Gastrocnemius medialis (tissue), 4 donors: ENCODE measurements around the gene ZNF396. TPM values are rescaled to one million over a fixed set of nuclear protein-coding genes. Genes with fewer than 3 reads are reported as not detected.

ENCODE experiments used
- ATAC-seq, 2 donors: fragments of 150-250 bp; one replicate each; pipeline ENCODE4 v1.9.1; 2016
- DNase-seq, 2 donors: peaks; one replicate each; pipeline ENCODE4 v3.0.0-alpha.2; 2019
- H3K27ac ChIP-seq, 4 donors: fragments of 200-600 bp; sonication (generic); 1 replicate in 1 of 4; 2 replicates in 3 of 4; pipeline ENCODE4 v1.5.1; 2016 to 2018; ENCODE audit warnings: mild to moderate bottlenecking in 2 of 4, moderate library complexity in 1 of 4
- H3K27me3 ChIP-seq, 3 donors: fragments of 200-600 bp; sonication (generic) in 2 of 3; 1 replicate in 1 of 3; 2 replicates in 2 of 3; pipeline versions ENCODE4 v1.5.1 to v1.6.0; 2016 to 2019; ENCODE audit warnings: mild to moderate bottlenecking in 1 of 3, moderate library complexity in 1 of 3
- H3K36me3 ChIP-seq, 2 donors: fragments of 200-600 bp; sonication (generic) in 1 of 2; one replicate each; pipeline ENCODE4 v1.5.1; 2017 to 2018
- H3K4me1 ChIP-seq, 2 donors: fragments of 200-600 bp; sonication (generic) in 1 of 2; one replicate each; pipeline ENCODE4 v1.5.1; 2016 to 2017; ENCODE audit warnings: mild to moderate bottlenecking in 2 of 2
- H3K4me3 ChIP-seq, 4 donors: fragments of 200-600 bp; sonication (generic) in 3 of 4; 1 replicate in 1 of 4; 2 replicates in 3 of 4; pipeline ENCODE4 v1.5.1; 2016 to 2019; ENCODE audit warnings: mild to moderate bottlenecking in 2 of 4
- H3K9me3 ChIP-seq, 3 donors: fragments of 200-600 bp; sonication (generic) in 2 of 3; 1 replicate in 1 of 3; 2 replicates in 2 of 3; pipeline ENCODE4 v1.5.1; 2016 to 2019
- POLR2A ChIP-seq, 2 donors: fragments of 450-650 bp; IDR thresholded peaks; one replicate each; pipeline ENCODE4 v1.6.1; 2017; ENCODE audit warnings: antibody characterized with exemption in 2 of 2, mild to moderate bottlenecking in 2 of 2, moderate library complexity in 2 of 2
- in situ Hi-C, 4 donors: fragments of 200-750 bp; cut with MboI; loops; one replicate each; pipeline versions ENCODE4 v1.15.0 to v1.8.0; 2017; ENCODE audit warnings: low sequenced_read_pairs in 4 of 4
- intact Hi-C: fragments of 100-400 bp; cut with DNase I; formaldehyde crosslinking; loops from one replicate; pipeline ENCODE4 v1.15.1; 2023; ENCODE audit warnings: low total_unique reads
- total RNA-seq, 4 donors: library from RNA; depleted of rRNA; stranded (reverse); fragments of >200 nt; gene quantifications; one replicate each; pipeline versions ENCODE4 v1.1.0 to v1.2.3, GENCODE V29; 2016
- TF ChIP-seq, protein P1 (sequence below), 5 experiments: fragments of 450-650 bp in 3 of 5; fragments of 200-600 bp in 2 of 5; sonication (generic) in 2 of 5; IDR thresholded peaks in 4 of 5; conservative IDR thresholded peaks in 1 of 5; 1 replicate in 4 of 5; 2 replicates in 1 of 5; pipeline ENCODE4 v1.5.1; 2016 to 2019; ENCODE audit warnings: antibody characterized with exemption in 5 of 5, mild to moderate bottlenecking in 3 of 5, moderate library complexity in 3 of 5

The ZNF396 gene
- total RNA-seq, 4 donors from 2014 or later: 0.29 to 0.92 (median 0.63) TPM

DNA sequence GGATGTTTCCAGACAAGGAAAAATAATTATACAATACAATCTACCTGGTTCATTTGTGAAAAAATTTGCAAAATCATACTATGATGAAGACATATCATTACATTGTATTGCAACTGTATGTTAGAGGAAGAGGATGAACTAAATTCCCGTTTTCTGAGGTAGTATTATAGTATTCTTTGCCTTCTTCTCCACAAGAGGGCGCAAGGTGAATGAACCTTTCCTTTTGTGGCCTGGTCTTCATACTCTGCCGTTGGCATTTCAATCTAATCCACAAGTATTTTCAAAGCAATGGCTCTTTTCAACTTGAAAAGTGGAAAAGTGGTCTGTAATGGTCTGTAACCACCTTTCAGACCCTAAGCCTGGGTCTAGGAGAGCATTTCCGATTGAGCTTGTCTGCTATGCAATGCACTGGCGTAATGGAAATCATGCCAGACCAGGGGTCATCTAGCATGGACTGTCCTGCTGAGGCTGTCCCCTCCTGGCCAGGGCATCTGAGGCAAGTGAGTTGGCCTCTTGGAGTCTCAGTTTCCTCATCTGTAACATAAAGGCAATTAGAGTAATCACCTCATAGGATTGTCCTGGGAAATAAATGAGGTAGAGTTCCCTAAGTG lies 30.8 kb upstream of the ZNF396 start:
- H3K4me1 ChIP-seq: peaks cover 3% of the 10 kb centered on the region in 2 donors
- in situ Hi-C loops (loop anchor here in 3 of 4 donors (25.0 kb wide), 2 partner anchors 254 to 554 kb away; partner anchors contain the start of gene RMP24 (in 3 of the 3)), intact Hi-C loops (loop anchor here (1.0 to 10.0 kb wide), 2 partner anchors 177 to 542 kb away; partner anchors contain the start of gene GALNT1)
- no peak for TF ChIP-seq POLR2A (IDR thresholded peaks at IDR 0.05)
- TF ChIP-seq, protein P1, sequence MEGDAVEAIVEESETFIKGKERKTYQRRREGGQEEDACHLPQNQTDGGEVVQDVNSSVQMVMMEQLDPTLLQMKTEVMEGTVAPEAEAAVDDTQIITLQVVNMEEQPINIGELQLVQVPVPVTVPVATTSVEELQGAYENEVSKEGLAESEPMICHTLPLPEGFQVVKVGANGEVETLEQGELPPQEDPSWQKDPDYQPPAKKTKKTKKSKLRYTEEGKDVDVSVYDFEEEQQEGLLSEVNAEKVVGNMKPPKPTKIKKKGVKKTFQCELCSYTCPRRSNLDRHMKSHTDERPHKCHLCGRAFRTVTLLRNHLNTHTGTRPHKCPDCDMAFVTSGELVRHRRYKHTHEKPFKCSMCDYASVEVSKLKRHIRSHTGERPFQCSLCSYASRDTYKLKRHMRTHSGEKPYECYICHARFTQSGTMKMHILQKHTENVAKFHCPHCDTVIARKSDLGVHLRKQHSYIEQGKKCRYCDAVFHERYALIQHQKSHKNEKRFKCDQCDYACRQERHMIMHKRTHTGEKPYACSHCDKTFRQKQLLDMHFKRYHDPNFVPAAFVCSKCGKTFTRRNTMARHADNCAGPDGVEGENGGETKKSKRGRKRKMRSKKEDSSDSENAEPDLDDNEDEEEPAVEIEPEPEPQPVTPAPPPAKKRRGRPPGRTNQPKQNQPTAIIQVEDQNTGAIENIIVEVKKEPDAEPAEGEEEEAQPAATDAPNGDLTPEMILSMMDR (IDR thresholded peaks at IDR 0.05 in 4 of 5, conservative IDR thresholded peaks at IDR 0.05 in 1 of 5): peak; percentile 57 to 76 (median 65)
- H3K27me3 ChIP-seq: no peaks in the 10 kb centered on the region
- ATAC-seq: peak; percentile 85 to 96
- H3K27ac ChIP-seq: no peak overlapping the region
- no peaks in the 10 kb centered on the region for H3K36me3 ChIP-seq
- H3K9me3 ChIP-seq: no peaks in the 10 kb centered on the region
- no peak overlapping the region for H3K4me3 ChIP-seq
- peak; percentile 12 to 17 for DNase-seq

DNA sequence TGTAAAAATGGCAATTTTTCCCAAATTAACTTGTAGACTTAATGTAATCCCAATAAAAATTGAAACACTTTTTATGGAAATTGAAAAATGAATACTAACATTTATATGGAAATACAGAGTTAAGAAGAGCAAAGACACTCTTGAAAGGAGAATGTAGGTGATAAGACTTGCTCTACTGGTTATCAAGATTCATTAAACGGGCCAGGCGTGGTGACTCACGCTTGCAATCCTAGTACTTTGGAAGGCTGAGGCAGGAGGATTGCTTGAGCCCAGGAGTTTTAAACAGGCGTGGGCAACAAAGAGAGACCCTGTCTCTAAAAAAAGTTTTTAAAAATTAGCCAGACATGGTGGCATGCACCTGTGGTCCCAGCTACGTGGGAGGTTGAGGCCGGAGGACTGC lies 29.5 kb upstream of the ZNF396 start:
- intact Hi-C loops: loop anchor here (10.0 kb wide), 1 partner anchor 178 kb away; the partner anchor contains the start of gene GALNT1
- ATAC-seq (no peak), DNase-seq (no peak)
- H3K27me3 ChIP-seq: no peaks in the 10 kb centered on the region
- no peak overlapping the region for H3K4me3 ChIP-seq
- H3K9me3 ChIP-seq: no peaks in the 10 kb centered on the region
- no peak overlapping the region for H3K27ac ChIP-seq
- TF ChIP-seq POLR2A (IDR thresholded peaks at IDR 0.05): no peak
- TF ChIP-seq, protein P1 (IDR thresholded peaks at IDR 0.05 in 4 of 5, conservative IDR thresholded peaks at IDR 0.05 in 1 of 5): no peak
- in situ Hi-C loops: loop anchor here in 3 of 4 donors (25.0 kb wide), 2 partner anchors 256 to 556 kb away; partner anchors contain the start of gene RMP24 (in 3 of the 3)
- peaks cover 3% of the 10 kb centered on the region in 2 donors for H3K4me1 ChIP-seq
- H3K36me3 ChIP-seq: no peaks in the 10 kb centered on the region

DNA sequence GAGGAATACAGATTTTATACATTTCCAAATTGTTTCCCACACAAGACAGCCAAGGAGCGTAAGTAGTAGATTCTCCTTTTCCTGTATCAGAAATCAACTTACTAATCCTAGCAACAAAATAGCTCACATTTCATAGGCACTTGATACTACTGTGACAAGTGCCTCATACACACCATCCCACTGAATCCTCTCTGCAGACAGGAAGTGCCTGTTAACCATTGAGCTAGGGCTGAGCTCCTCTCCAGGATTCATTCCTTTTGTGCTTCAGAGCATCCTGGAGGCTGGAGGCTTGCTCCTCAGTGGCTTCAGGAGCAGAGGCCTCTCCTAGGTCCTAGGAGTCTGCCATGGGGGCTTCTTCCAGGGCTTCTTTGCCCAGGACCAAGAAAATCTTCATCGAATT lies 20.8 kb upstream of the ZNF396 start:
- ATAC-seq: no peak
- Histone ChIP-seq H3K27me3 (no peaks in the 10 kb centered on the region), H3K4me1 (no peaks in the 10 kb centered on the region), H3K9me3 (no peaks in the 10 kb centered on the region), H3K36me3 (no peaks in the 10 kb centered on the region), H3K27ac (no peak overlapping the region), H3K4me3 (no peak overlapping the region)
- no peak for DNase-seq
- TF ChIP-seq POLR2A (IDR thresholded peaks at IDR 0.05): no peak
- TF ChIP-seq, protein P1 (IDR thresholded peaks at IDR 0.05 in 4 of 5, conservative IDR thresholded peaks at IDR 0.05 in 1 of 5): no peak
- intact Hi-C loops (no loop called here), in situ Hi-C loops (loop anchor here in 1 of 4 donors (25.0 kb wide), 1 partner anchor 564 kb away; the partner anchor contains the start of gene RMP24)

DNA sequence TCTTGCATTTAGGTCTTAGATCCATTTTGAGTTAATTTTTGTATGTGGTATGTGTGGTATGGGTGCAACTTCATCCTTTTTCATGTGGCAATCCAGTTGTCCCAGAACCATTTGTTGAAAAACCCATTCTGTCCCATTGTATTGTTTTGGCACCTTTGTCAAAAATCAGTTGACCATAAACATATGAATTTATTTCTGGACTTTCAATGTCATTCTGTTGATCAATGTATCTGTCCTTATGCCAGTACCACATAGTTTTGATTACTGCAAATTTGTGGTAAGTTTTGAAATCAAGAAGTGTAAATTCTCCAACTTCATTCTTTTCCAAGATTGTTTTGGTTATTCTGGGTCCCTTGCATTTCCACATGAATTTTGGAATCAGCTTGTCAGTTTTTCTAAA lies 16.6 kb upstream of the ZNF396 start:
- H3K27ac ChIP-seq: no peak overlapping the region
- ATAC-seq: no peak
- no peaks in the 10 kb centered on the region for H3K9me3 ChIP-seq
- in situ Hi-C loops: loop anchor here in 1 of 4 donors (25.0 kb wide), 1 partner anchor 569 kb away; the partner anchor contains the start of gene RMP24
- intact Hi-C loops: no loop called here
- no peaks in the 10 kb centered on the region for H3K4me1 ChIP-seq
- DNase-seq: no peak
- no peaks in the 10 kb centered on the region for H3K27me3 ChIP-seq
- TF ChIP-seq, protein P1 (IDR thresholded peaks at IDR 0.05 in 4 of 5, conservative IDR thresholded peaks at IDR 0.05 in 1 of 5): no peak
- no peak for TF ChIP-seq POLR2A (IDR thresholded peaks at IDR 0.05)
- no peak overlapping the region for H3K4me3 ChIP-seq
- no peaks in the 10 kb centered on the region for H3K36me3 ChIP-seq
